SK-N-SH (cell line): Measurements from ENCODE around the gene PRKD3. TPM values are rescaled to one million over a fixed set of nuclear protein-coding genes. Genes with fewer than 3 reads are reported as not detected.

ENCODE experiments used
- CTCF ChIA-PET: fragments of 300-600, 350-600 bp; formaldehyde crosslinking; extraction: SDS; loops from one replicate; lab custom pipeline; 2021; lab: Yijun Ruan, JAX
- POLR2A ChIA-PET: fragments of 350-600 bp; sonication (Branson Sonifier 250); formaldehyde crosslinking; extraction: SDS; loops from one replicate; lab custom pipeline; 2020; ENCODE audit warnings: antibody characterized with exemption, inconsistent platforms; lab: Yijun Ruan, JAX
- DNase-seq: peaks from one replicate; pipeline ENCODE4 v3.0.0; 2012
- H2AFZ ChIP-seq: fragments of 200-600 bp; sonication (generic); 2 replicates; pipeline ENCODE4 v1.8.1; 2016; ENCODE audit warnings: antibody characterized with exemption, mild to moderate bottlenecking, low read depth
- H3F3A ChIP-seq: fragments of 200-600 bp; sonication (generic); replicated peaks from 2 replicates; pipeline ENCODE3; 2016; ENCODE audit warnings: antibody characterized with exemption, mild to moderate bottlenecking; ENCODE audit not compliant: insufficient read depth
- H3K27ac ChIP-seq, 2 experiments: fragments of 200-500 bp in 1 of 2; fragments of 200-600 bp in 1 of 2; sonication (Bioruptor generic) in 1 of 2; sonication (generic), shearing (Covaris generic) in 1 of 2; 2 replicates each; pipeline versions ENCODE4 v1.5.1 to v1.6.1; 2014 to 2016; ENCODE audit warnings: low read depth in 2 of 2, inconsistent platforms in 1 of 2, low read length in 1 of 2, mild to moderate bottlenecking in 1 of 2, mixed read lengths in 1 of 2
- H3K27me3 ChIP-seq: fragments of 200-600 bp; sonication (generic), shearing (Covaris generic); 2 replicates; pipeline ENCODE4 v1.6.1; 2016; ENCODE audit warnings: mixed run types; ENCODE audit not compliant: insufficient read depth
- H3K36me3 ChIP-seq, 2 experiments: fragments of 200-500 bp in 1 of 2; fragments of 200-600 bp in 1 of 2; sonication (Bioruptor generic) in 1 of 2; sonication (generic) in 1 of 2; replicated peaks in 1 of 2; 2 replicates each; pipeline versions ENCODE3 to v1.5.1; 2014 to 2016; ENCODE audit warnings: low read length in 1 of 2, mild to moderate bottlenecking in 1 of 2; ENCODE audit not compliant: insufficient read depth in 2 of 2, control insufficient read depth in 1 of 2
- H3K4me1 ChIP-seq, 2 experiments: fragments of 200-500 bp in 1 of 2; fragments of 200-600 bp in 1 of 2; sonication (Bioruptor generic) in 1 of 2; sonication (generic), shearing (Covaris generic) in 1 of 2; 2 replicates each; pipeline versions ENCODE4 v1.5.1 to v1.6.1; 2014 to 2016; ENCODE audit warnings: low read depth in 1 of 2, low read length in 1 of 2, mixed run types in 1 of 2; ENCODE audit not compliant: insufficient read depth in 2 of 2, control insufficient read depth in 1 of 2
- H3K4me2 ChIP-seq: fragments of 200-600 bp; sonication (generic), shearing (Covaris generic); 2 replicates; pipeline ENCODE4 v1.6.1; 2017; ENCODE audit warnings: mixed run types
- H3K4me3 ChIP-seq, 2 experiments: fragments of 200-500 bp in 1 of 2; fragments of 200-600 bp in 1 of 2; sonication (Bioruptor generic) in 1 of 2; sonication (generic), shearing (Covaris generic) in 1 of 2; 2 replicates each; pipeline versions ENCODE4 v1.5.1 to v1.8.1; 2014 to 2016; ENCODE audit warnings: low read depth in 2 of 2, inconsistent platforms in 1 of 2, low read length in 1 of 2, mild to moderate bottlenecking in 1 of 2, mixed read lengths in 1 of 2, moderate library complexity in 1 of 2
- H3K79me2 ChIP-seq: fragments of 200-600 bp; sonication (generic); 2 replicates; pipeline ENCODE4 v1.8.1; 2017; ENCODE audit warnings: mild to moderate bottlenecking; ENCODE audit not compliant: insufficient read depth
- H3K9ac ChIP-seq: fragments of 200-600 bp; sonication (generic); 2 replicates; pipeline ENCODE4 v1.6.1; 2017; ENCODE audit warnings: mixed run types
- H3K9me2 ChIP-seq: fragments of 200-600 bp; sonication (generic); 2 replicates; pipeline ENCODE4 v1.6.1; 2017; ENCODE audit warnings: mixed run types
- H3K9me3 ChIP-seq: fragments of 200-600 bp; sonication (generic); 2 replicates; pipeline ENCODE4 v1.6.1; 2017; ENCODE audit warnings: mixed run types, mild to moderate bottlenecking, moderate library complexity
- H4K20me1 ChIP-seq: fragments of 200-600 bp; sonication (generic); 2 replicates; pipeline ENCODE4 v1.6.1; 2017; ENCODE audit warnings: mild to moderate bottlenecking, mixed run types; ENCODE audit not compliant: insufficient read depth
- EP300 ChIP-seq, 2 experiments: IDR thresholded peaks; 2 replicates each; pipeline versions ENCODE4 v1.4.0 to v1.6.1; 2012; ENCODE audit warnings: borderline replicate concordance in 1 of 2, low read depth in 1 of 2, low read length in 1 of 2
- FOSL2 ChIP-seq: IDR thresholded peaks from 2 replicates; pipeline ENCODE4 v1.4.0; 2012; ENCODE audit warnings: low read depth, mild to moderate bottlenecking, moderate library complexity, borderline replicate concordance
- GATA2 ChIP-seq: sonication (generic); formaldehyde crosslinking; IDR thresholded peaks from 2 replicates; pipeline ENCODE4 v1.5.0; 2020; ENCODE audit warnings: mild to moderate bottlenecking, missing genetic modification reagents
- JUND ChIP-seq: IDR thresholded peaks from 2 replicates; pipeline ENCODE4 v1.4.0; 2012
- MEF2A ChIP-seq: IDR thresholded peaks from 2 replicates; pipeline ENCODE4 v1.4.0; 2012; ENCODE audit warnings: low read depth, borderline replicate concordance
- MXI1 ChIP-seq: IDR thresholded peaks from 2 replicates; pipeline ENCODE4 v1.6.1; 2012; ENCODE audit warnings: mild to moderate bottlenecking, low read depth, low read length, improper control_type of control experiment
- NFIC ChIP-seq: IDR thresholded peaks from 2 replicates; pipeline ENCODE4 v1.4.0; 2012; ENCODE audit warnings: borderline replicate concordance
- PBX3 ChIP-seq: IDR thresholded peaks from 2 replicates; pipeline ENCODE4; 2012
- RAD21 ChIP-seq: IDR thresholded peaks from 2 replicates; pipeline ENCODE4 v1.6.1; 2012; ENCODE audit warnings: mild to moderate bottlenecking, low read length
- REST ChIP-seq: IDR thresholded peaks from 2 replicates; pipeline ENCODE4 v1.6.1; 2012; ENCODE audit warnings: mild to moderate bottlenecking, low read depth, low read length, moderate library complexity
- RXRA ChIP-seq: IDR thresholded peaks from 2 replicates; pipeline ENCODE4 v1.4.0; 2012; ENCODE audit warnings: low read depth, mild to moderate bottlenecking, borderline replicate concordance
- TCF12 ChIP-seq: IDR thresholded peaks from 2 replicates; pipeline ENCODE4 v1.4.0; 2012
- TEAD4 ChIP-seq: IDR thresholded peaks from 2 replicates; pipeline ENCODE4 v1.4.0; 2012; ENCODE audit warnings: mild to moderate bottlenecking, borderline replicate concordance; ENCODE audit not compliant: insufficient read depth
- ZBTB33 ChIP-seq: IDR thresholded peaks from 2 replicates; pipeline ENCODE4 v1.4.0; 2012; ENCODE audit warnings: low read depth, borderline replicate concordance
- WGBS: methylation state at CpG from one replicate; pipeline ENCODE4 v1.1.6; 2017; ENCODE audit warnings: low lambda C conversion rate; 5-methylcytosine and 5-hydroxymethylcytosine counted together
- polyA plus RNA-seq, 3 experiments: library from polyadenylated mRNA; depleted of rRNA; stranded (reverse); fragments of >200 nt; gene quantifications; 2 replicates each; pipeline ENCODE4 v1.2.3, GENCODE V29; 2012

Gene PRKD3
- polyA plus RNA-seq, 1 of the 3 experiments (the other 2 are of a cell fraction) = 15.9 TPM

- H4K20me1 ChIP-seq = peaks cover 4% of the 10 kb centered on the region; the same call in 1 of the 2 replicates
- H3K79me2 ChIP-seq = peaks cover 21% of the 10 kb centered on the region
- peak overlapping the region; percentile 22; the same call in 1 of the 2 replicates for H3K4me2 ChIP-seq
- peaks cover 8 to 17% of the 10 kb centered on the region in 2 experiments for H3K4me1 ChIP-seq
- POLR2A ChIA-PET = no interaction called here
- H3K4me3 ChIP-seq = no peak overlapping the region
- no peaks in the 10 kb centered on the region for H3K9me3 ChIP-seq
- no peak overlapping the region for H3K9ac ChIP-seq
- no peak for DNase-seq
- TF ChIP-seq RAD21 = no peak
- peak; percentile 46; the same call in 1 of the 2 replicates for TF ChIP-seq TCF12
- TF ChIP-seq MXI1 = no peak
- TF ChIP-seq EP300 (IDR thresholded peaks at IDR 0.05; ENCODE audit: borderline replicate concordance in 1 of 2, low read depth in 1 of 2, low read length in 1 of 2) = no peak
- TF ChIP-seq, all 33 proteins: peak for 1
- Histone ChIP-seq H3K27me3 (no peaks in the 10 kb centered on the region), H3K36me3 (peaks cover 49 to 74% of the 10 kb centered on the region in 2 experiments), H3K27ac (peak overlapping the region; percentile 1 to 79; a peak in 2 of 4 replicates), H2AFZ (no peak overlapping the region), H3K9me2 (no peaks in the 10 kb centered on the region), H3F3A (peaks cover 31% of the 10 kb centered on the region)
- CTCF ChIA-PET = interaction anchor here (0.6 to 2.4 kb wide), 9 partner anchors 8 to 593 kb away, joined by 3 to 10 read pairs (median 3); no protein-coding TSS in a partner anchor
Measured at GRCh38 chr2:37284381-37284780, 40.3 kb downstream of the PRKD3 start.

- TF ChIP-seq RXRA (peak; percentile 64; the same call in 1 of the 2 replicates), TCF12 (peak; percentile 66), TEAD4 (peak; percentile 21; the same call in 1 of the 2 replicates), FOSL2 (peak; percentile 77), NFIC (peak; percentile 82; the same call in 1 of the 2 replicates), ZBTB33 (no peak), GATA2 (CRISPR knock-in tag) (no peak), JUND (peak; percentile 67), PBX3 (peak; percentile 29; the same call in 1 of the 2 replicates), EP300 (IDR thresholded peaks at IDR 0.05; ENCODE audit: borderline replicate concordance in 1 of 2, low read depth in 1 of 2, low read length in 1 of 2) (peak in 1 of 2 experiments; percentile 66; a peak in 1 of 4 replicates), REST (no peak), MEF2A (peak; percentile 94)
- Histone ChIP-seq H4K20me1 (peaks cover 4% of the 10 kb centered on the region; the same call in 1 of the 2 replicates), H2AFZ (no peak overlapping the region), H3K9ac (no peak overlapping the region), H3F3A (peaks cover 31% of the 10 kb centered on the region), H3K4me3 (no peak overlapping the region), H3K27me3 (no peaks in the 10 kb centered on the region), H3K79me2 (peaks cover 21% of the 10 kb centered on the region), H3K4me1 (peaks cover 4 to 17% of the 10 kb centered on the region in 2 experiments; a peak in 3 of 4 replicates), H3K27ac (peak overlapping the region; percentile 16 to 79; a peak in 3 of 4 replicates), H3K9me3 (no peaks in the 10 kb centered on the region), H3K9me2 (no peaks in the 10 kb centered on the region), H3K4me2 (peak overlapping the region; percentile 62), H3K36me3 (peaks cover 53 to 74% of the 10 kb centered on the region in 2 experiments)
- WGBS = 86% methylated on average over 2 of the region's 2 CpGs
- CTCF ChIA-PET = interaction anchor here (1.4 kb wide), 1 partner anchor 24 kb away, joined by 3 read pairs; no protein-coding TSS in a partner anchor
- no peak for DNase-seq
- POLR2A ChIA-PET = no interaction called here
Measured at GRCh38 chr2:37283207-37283606, 41.4 kb downstream of the PRKD3 start.
